Suprapubic skin (tissue), 4 donors: ENCODE results near the gene EFCAB6.

Experiments
- CTCF ChIP-seq, 2 donors: fragments of 200-600 bp in 1 of 2; fragments of 450-650 bp in 1 of 2; sonication (generic) in 1 of 2; IDR thresholded peaks; one replicate each; pipeline ENCODE4 v1.5.1; 2016 to 2019; ENCODE audit warnings: antibody characterized with exemption in 2 of 2, mild to moderate bottlenecking in 1 of 2, moderate library complexity in 1 of 2
- EP300 ChIP-seq: sonication (generic); formaldehyde crosslinking; IDR thresholded peaks from one replicate; pipeline ENCODE4 v1.6.1; 2017; ENCODE audit warnings: antibody characterized with exemption
- POLR2A ChIP-seq, 2 donors: fragments of 450-650 bp; IDR thresholded peaks; one replicate each; pipeline ENCODE4 v1.6.1; 2017; ENCODE audit warnings: antibody characterized with exemption in 2 of 2, mild to moderate bottlenecking in 2 of 2, moderate library complexity in 2 of 2
- POLR2AphosphoS5 ChIP-seq, 3 donors: sonication (generic); formaldehyde crosslinking; IDR thresholded peaks; one replicate each; pipeline ENCODE4 v1.6.1; 2017; ENCODE audit warnings: antibody characterized with exemption in 3 of 3

GRCh38 chr22:43848366-43849171 lies 36.5 kb upstream of the EFCAB6 start:
- TF ChIP-seq EP300 (no peak), POLR2A (IDR thresholded peaks at IDR 0.05) (no peak), CTCF (IDR thresholded peaks at IDR 0.05) (no peak), POLR2AphosphoS5 (IDR thresholded peaks at IDR 0.05) (no peak)
